ENCODE data around the gene ADGRL2.

DNA sequence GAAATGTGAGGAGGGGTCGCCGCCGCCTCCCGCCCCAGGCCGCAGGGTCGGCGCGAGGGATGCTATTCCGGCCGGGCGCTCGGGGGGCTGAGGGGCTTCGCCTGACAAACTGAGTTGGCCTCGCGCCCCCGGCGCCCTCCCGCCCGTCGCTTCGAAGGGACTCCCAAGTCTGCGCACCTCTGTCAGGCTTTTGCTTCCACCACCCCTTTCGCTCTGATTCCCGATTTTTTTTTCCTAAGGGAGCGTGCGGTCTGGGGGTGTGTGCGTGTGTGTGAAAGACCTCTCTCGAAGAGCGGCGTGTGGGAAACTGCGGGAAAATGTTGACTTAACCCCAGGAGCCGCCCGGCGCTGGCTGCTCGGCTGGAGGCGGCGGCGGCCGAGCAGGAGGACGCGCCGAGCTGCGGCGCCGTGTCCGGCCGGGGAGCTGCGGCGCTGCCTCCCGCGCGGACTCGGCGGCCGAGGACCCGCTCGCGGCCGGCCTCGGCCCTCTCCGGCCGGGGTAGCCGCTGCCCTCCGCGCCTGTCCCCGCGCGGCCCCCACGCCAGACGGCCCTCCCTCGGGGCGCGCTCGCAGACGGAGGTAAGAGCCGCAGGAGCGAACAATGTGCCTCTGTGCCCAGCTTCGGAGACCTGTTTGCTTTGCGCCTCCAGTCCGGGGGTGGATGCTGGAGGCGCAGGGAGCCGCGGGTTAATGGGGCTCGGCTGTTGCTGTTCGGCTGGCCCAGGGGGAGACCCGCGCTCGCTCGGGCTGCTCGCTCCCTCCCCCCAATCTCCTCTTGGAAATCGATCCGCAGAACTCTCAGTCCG, 1.1 kb downstream of the ADGRL2 start:
- TF ChIP-seq CTCF (IDR thresholded peaks at IDR 0.05) (no peak), POLR2A (IDR thresholded peaks at IDR 0.05) (no peak), EP300 (IDR thresholded peaks at IDR 0.05) (no peak)

Data from ovary (tissue), 3 donors.